ENCODE measurements around the gene CELF2. TPM values are rescaled to one million over a fixed set of nuclear protein-coding genes. Genes with fewer than 3 reads are reported as not detected.

Gene CELF2
- total RNA-seq, 1 experiment from 2014 or later, result not detected

DNA sequence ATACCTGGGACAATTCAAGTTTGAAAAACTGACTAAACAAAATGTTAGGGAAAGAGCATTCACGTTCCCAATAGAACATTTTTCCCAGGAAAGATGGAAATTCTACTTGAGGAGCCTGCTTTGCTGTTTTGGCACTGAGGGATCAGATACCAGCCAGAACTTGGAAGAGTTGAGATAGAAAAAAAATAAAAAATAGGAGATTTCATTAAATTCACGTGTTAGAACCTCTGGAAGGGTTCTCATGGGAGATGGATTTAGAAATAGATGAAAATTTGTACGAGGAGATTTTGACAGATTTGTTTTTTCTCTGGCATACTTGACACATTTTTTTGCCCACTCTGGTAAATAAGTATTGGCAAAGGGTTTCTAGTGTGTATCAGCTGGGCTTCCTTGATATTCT lies 63.7 kb downstream of the CELF2 start:
- Mint-ChIP-seq H3K27me3 (ENCODE audit: unreplicated experiment) (peaks cover 2% of the 10 kb centered on the region), H3K27ac (ENCODE audit: unreplicated experiment) (no peak overlapping the region), H3K4me1 (ENCODE audit: low read depth, unreplicated experiment) (no peaks in the 10 kb centered on the region), H3K4me3 (ENCODE audit: low read depth, unreplicated experiment) (no peak overlapping the region), H3K36me3 (ENCODE audit: insufficient read depth, unreplicated experiment) (no peaks in the 10 kb centered on the region), H3K9me3 (ENCODE audit: low read depth, unreplicated experiment) (peaks cover 3% of the 10 kb centered on the region)
- TF ChIP-seq, protein P1, sequence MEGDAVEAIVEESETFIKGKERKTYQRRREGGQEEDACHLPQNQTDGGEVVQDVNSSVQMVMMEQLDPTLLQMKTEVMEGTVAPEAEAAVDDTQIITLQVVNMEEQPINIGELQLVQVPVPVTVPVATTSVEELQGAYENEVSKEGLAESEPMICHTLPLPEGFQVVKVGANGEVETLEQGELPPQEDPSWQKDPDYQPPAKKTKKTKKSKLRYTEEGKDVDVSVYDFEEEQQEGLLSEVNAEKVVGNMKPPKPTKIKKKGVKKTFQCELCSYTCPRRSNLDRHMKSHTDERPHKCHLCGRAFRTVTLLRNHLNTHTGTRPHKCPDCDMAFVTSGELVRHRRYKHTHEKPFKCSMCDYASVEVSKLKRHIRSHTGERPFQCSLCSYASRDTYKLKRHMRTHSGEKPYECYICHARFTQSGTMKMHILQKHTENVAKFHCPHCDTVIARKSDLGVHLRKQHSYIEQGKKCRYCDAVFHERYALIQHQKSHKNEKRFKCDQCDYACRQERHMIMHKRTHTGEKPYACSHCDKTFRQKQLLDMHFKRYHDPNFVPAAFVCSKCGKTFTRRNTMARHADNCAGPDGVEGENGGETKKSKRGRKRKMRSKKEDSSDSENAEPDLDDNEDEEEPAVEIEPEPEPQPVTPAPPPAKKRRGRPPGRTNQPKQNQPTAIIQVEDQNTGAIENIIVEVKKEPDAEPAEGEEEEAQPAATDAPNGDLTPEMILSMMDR (IDR thresholded peaks at IDR 0.05; ENCODE audit: unreplicated experiment), result no peak
- no peak for DNase-seq
- BruUV-seq (replicated peaks), result no TSS peak
- CTCF ChIA-PET, result no interaction called here
- intact Hi-C loops (cut with micrococcal nuclease; ENCODE audit: unreplicated experiment), result no loop called here

DNA sequence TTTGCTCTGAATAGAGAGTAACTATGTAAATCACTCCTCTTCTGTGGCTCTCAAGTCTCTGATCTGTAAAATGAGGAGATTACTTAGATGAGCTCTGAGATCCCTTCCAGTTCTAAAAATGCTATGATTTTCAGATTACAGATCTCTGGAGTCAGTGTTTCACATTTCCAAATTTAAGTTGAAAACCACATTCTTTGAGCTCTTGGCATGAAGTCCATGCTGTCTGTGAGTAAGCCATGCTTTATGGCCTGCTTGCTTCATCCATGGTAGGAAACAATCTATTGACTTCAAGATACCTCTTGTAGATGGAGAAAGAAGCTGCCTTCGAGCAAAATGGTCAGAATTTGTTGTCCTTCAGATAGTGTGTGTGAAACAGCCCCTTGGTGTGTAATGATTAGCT lies 64.9 kb downstream of the CELF2 start:
- TF ChIP-seq, protein P1 (IDR thresholded peaks at IDR 0.05; ENCODE audit: unreplicated experiment), result no peak
- DNase-seq, result no peak
- CTCF ChIA-PET, result interaction anchor here (0.6 kb wide), 1 partner anchor 105 kb away, joined by 7 read pairs; no protein-coding TSS in a partner anchor
- no TSS peak for BruUV-seq (replicated peaks)
- H3K4me1 Mint-ChIP-seq (ENCODE audit: low read depth, unreplicated experiment), result no peaks in the 10 kb centered on the region
- H3K27me3 Mint-ChIP-seq (ENCODE audit: unreplicated experiment), result no peaks in the 10 kb centered on the region
- H3K4me3 Mint-ChIP-seq (ENCODE audit: low read depth, unreplicated experiment), result no peak overlapping the region
- intact Hi-C loops (cut with micrococcal nuclease; ENCODE audit: unreplicated experiment), result no loop called here
- no peaks in the 10 kb centered on the region for H3K36me3 Mint-ChIP-seq (ENCODE audit: insufficient read depth, unreplicated experiment)
- peaks cover 3% of the 10 kb centered on the region for H3K9me3 Mint-ChIP-seq (ENCODE audit: low read depth, unreplicated experiment)
- H3K27ac Mint-ChIP-seq (ENCODE audit: unreplicated experiment), result no peak overlapping the region

DNA sequence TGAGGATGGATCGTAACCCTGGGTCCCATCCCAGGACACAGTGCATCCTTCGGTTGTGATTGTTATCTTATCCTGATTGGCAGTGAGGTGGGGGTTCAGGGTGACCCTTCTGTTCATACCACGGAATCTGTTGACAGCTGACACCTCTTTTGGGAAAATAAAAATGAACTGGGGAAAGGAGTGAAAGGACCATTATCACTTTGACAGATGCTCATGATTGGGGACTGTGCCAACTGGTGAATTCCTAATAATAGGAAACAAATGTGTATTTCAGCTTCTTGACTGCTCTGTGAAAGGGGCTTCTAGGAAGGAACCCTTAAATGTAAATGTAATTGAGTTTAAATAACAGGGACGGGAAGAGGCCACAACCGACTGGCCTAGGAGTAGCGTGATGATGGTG lies 65.4 kb downstream of the CELF2 start:
- no peaks in the 10 kb centered on the region for H3K4me1 Mint-ChIP-seq (ENCODE audit: low read depth, unreplicated experiment)
- no peak for DNase-seq
- H3K9me3 Mint-ChIP-seq (ENCODE audit: low read depth, unreplicated experiment), result peaks cover 3% of the 10 kb centered on the region
- no peaks in the 10 kb centered on the region for H3K36me3 Mint-ChIP-seq (ENCODE audit: insufficient read depth, unreplicated experiment)
- TF ChIP-seq, protein P1 (IDR thresholded peaks at IDR 0.05; ENCODE audit: unreplicated experiment), result no peak
- CTCF ChIA-PET, result no interaction called here
- intact Hi-C loops (cut with micrococcal nuclease; ENCODE audit: unreplicated experiment), result no loop called here
- BruUV-seq (replicated peaks), result no TSS peak
- H3K27me3 Mint-ChIP-seq (ENCODE audit: unreplicated experiment), result no peaks in the 10 kb centered on the region
- H3K4me3 Mint-ChIP-seq (ENCODE audit: low read depth, unreplicated experiment), result no peak overlapping the region
- no peak overlapping the region for H3K27ac Mint-ChIP-seq (ENCODE audit: unreplicated experiment)

DNA sequence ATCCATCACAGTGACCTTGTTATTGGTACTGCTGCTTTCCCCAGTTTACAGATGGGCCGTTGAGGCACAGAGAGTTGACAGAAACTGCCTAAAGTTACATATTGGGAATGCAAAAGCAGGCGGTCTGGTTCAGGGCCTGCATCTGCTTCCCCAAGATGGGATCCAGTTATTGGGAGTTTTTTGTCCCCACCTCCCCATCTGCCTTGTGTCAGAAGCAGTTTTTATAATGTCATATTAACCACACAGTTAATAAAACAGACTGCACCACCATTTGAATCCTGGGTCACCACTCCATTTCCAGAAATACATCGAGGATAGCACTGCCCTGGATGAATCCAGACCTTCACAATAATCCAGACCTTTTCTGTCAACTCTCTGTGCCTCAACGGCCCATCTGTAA lies 67.9 kb downstream of the CELF2 start:
- DNase-seq, result no peak
- TF ChIP-seq, protein P1 (IDR thresholded peaks at IDR 0.05; ENCODE audit: unreplicated experiment), result no peak
- intact Hi-C loops (cut with micrococcal nuclease; ENCODE audit: unreplicated experiment), result no loop called here

More for the DNA sequence above, 67.9 kb downstream of the CELF2 start:
- no peaks in the 10 kb centered on the region for H3K27me3 Mint-ChIP-seq (ENCODE audit: unreplicated experiment)
- no TSS peak for BruUV-seq (replicated peaks)
- H3K27ac Mint-ChIP-seq (ENCODE audit: unreplicated experiment), result no peak overlapping the region
- CTCF ChIA-PET, result no interaction called here
- no peaks in the 10 kb centered on the region for H3K9me3 Mint-ChIP-seq (ENCODE audit: low read depth, unreplicated experiment)
- H3K4me3 Mint-ChIP-seq (ENCODE audit: low read depth, unreplicated experiment), result no peak overlapping the region
- H3K4me1 Mint-ChIP-seq (ENCODE audit: low read depth, unreplicated experiment), result no peaks in the 10 kb centered on the region
- no peaks in the 10 kb centered on the region for H3K36me3 Mint-ChIP-seq (ENCODE audit: insufficient read depth, unreplicated experiment)
